A549 (cell line): ENCODE data around the gene DGUOK.

Experiments
- CBX8 ChIP-seq: fragments of 200-600 bp; sonication (generic); IDR thresholded peaks from 2 replicates; pipeline ENCODE4 v1.6.1; 2016
- CTCF ChIP-seq: fragments of >200 bp; sonication (Bioruptor Twin); formaldehyde crosslinking; IDR thresholded peaks from 3 replicates; pipeline ENCODE4 v1.5.1; 2016
- E2F6 ChIP-seq: IDR thresholded peaks from 2 replicates; pipeline ENCODE4 v1.6.1; 2012; ENCODE audit warnings: low read depth, borderline replicate concordance
- EHMT2 ChIP-seq: fragments of 200-600 bp; sonication (generic); IDR thresholded peaks from 2 replicates; pipeline ENCODE4 v1.6.1; 2016; ENCODE audit warnings: antibody characterized with exemption, low read depth, mild to moderate bottlenecking, moderate library complexity
- EP300 ChIP-seq, 2 experiments: fragments of >200 bp; sonication (Bioruptor Twin); formaldehyde crosslinking; IDR thresholded peaks; 2 replicates in 1 of 2; 3 replicates in 1 of 2; pipeline ENCODE4 v1.6.1; 2016 to 2017
- ESRRA ChIP-seq: fragments of 150-350 bp; IDR thresholded peaks from 2 replicates; pipeline ENCODE4 v1.6.1; 2014; ENCODE audit warnings: mild to moderate bottlenecking, low read length, borderline replicate concordance
- HDAC2 ChIP-seq: fragments of 200-600 bp; sonication (generic); IDR thresholded peaks from 2 replicates; pipeline ENCODE4 v1.6.1; 2016
- JUN ChIP-seq, 2 experiments: fragments of >200 bp; sonication (Bioruptor Twin); formaldehyde crosslinking; IDR thresholded peaks; 2 replicates in 1 of 2; 3 replicates in 1 of 2; pipeline ENCODE4 v1.6.1; 2016 to 2017
- JUNB ChIP-seq: fragments of >200 bp; sonication (Bioruptor Twin); formaldehyde crosslinking; IDR thresholded peaks from 2 replicates; pipeline ENCODE4 v1.6.1; 2016
- NR3C1 ChIP-seq: fragments of >200 bp; sonication (Bioruptor Twin); formaldehyde crosslinking; IDR thresholded peaks from 3 replicates; pipeline ENCODE4 v1.6.1; 2017
- POLR2A ChIP-seq: IDR thresholded peaks from 2 replicates; pipeline ENCODE4 v1.6.1; 2012; ENCODE audit warnings: mild to moderate bottlenecking, low read length
- TP53 ChIP-seq: fragments of 250-450 bp; sonication (Bioruptor Pico); IDR thresholded peaks from 2 replicates; pipeline ENCODE4 v1.5.0; 2021; ENCODE audit warnings: mild to moderate bottlenecking, moderate library complexity
- ZSCAN20 ChIP-seq: fragments of 250-450 bp; sonication (Bioruptor Pico); IDR thresholded peaks from 2 replicates; pipeline ENCODE4 v1.8.0; 2022; ENCODE audit warnings: mild to moderate bottlenecking, moderate library complexity

GRCh38 chr2:73937899-73938298, 11.2 kb downstream of the DGUOK start:
- TF ChIP-seq JUN (IDR thresholded peaks at IDR 0.05), result no peak
- no peak for TF ChIP-seq CTCF
- no peak for TF ChIP-seq EP300 (IDR thresholded peaks at IDR 0.05)
- no peak for TF ChIP-seq POLR2A
- no peak for TF ChIP-seq EHMT2
- no peak for TF ChIP-seq CBX8
- TF ChIP-seq TP53 (CRISPR knock-in tag), result no peak
- no peak for TF ChIP-seq ZSCAN20 (CRISPR knock-in tag)
- no peak for TF ChIP-seq NR3C1
- TF ChIP-seq HDAC2, result no peak
- no peak for TF ChIP-seq E2F6
- TF ChIP-seq ESRRA, result no peak
- TF ChIP-seq JUNB, result no peak
